Measurements from ENCODE around the gene HOXB3.

HOXB3 gene

GRCh38 chr17:48589831-48590606 is at the start of gene HOXB3:
Gene HOXB3, minus strand, starts transcription at chr17:48590241. Its CDS starts 37,767 bp downstream, at chr17:48552474.
- no peak for DNase-seq

- DNase-seq = no peak
Observed at GRCh38 chr17:48639136-48639535, 49.1 kb upstream of the HOXB3 start.

- peak; percentile 71 for DNase-seq
Observed at GRCh38 chr17:48637323-48638260, 47.6 kb upstream of the HOXB3 start.

- peak; percentile 44 for DNase-seq
Observed at GRCh38 chr17:48636177-48637018, 46.4 kb upstream of the HOXB3 start.

GRCh38 chr17:48634493-48635208 is 44.6 kb upstream of the HOXB3 start:
- DNase-seq = no peak

- DNase-seq = no peak
Observed at GRCh38 chr17:48633266-48633677, 43.2 kb upstream of the HOXB3 start.

GRCh38 chr17:48632579-48633265 is 42.7 kb upstream of the HOXB3 start:
- no peak for DNase-seq

GRCh38 chr17:48631693-48632578 is 41.9 kb upstream of the HOXB3 start:
- DNase-seq = no peak

- no peak for DNase-seq
Observed at GRCh38 chr17:48630925-48631692, 41.1 kb upstream of the HOXB3 start.

- no peak for DNase-seq
Observed at GRCh38 chr17:48630009-48630924, 40.2 kb upstream of the HOXB3 start.

- no peak for DNase-seq
Observed at GRCh38 chr17:48629411-48629759, 39.3 kb upstream of the HOXB3 start.

- DNase-seq = no peak
Observed at GRCh38 chr17:48628649-48629410, 38.8 kb upstream of the HOXB3 start.

GRCh38 chr17:48627623-48628521 is 37.8 kb upstream of the HOXB3 start:
- no peak for DNase-seq

- DNase-seq = no peak
Observed at GRCh38 chr17:48627118-48627597, 37.1 kb upstream of the HOXB3 start.

GRCh38 chr17:48626245-48627117 is 36.4 kb upstream of the HOXB3 start, which contains the start of gene HOXB9:
Gene HOXB9, minus strand, starts transcription at chr17:48626358. Its CDS starts 89 bp downstream, at chr17:48626269.
- peak; percentile 92 for DNase-seq
